Ishikawa (cell line): ENCODE data around the gene OTUD4.

Experiments used
- EGR1 ChIP-seq: IDR thresholded peaks from 2 replicates; pipeline ENCODE4 v1.6.1; 2012
- EP300 ChIP-seq: IDR thresholded peaks from 2 replicates; pipeline ENCODE4 v1.6.1; 2012; ENCODE audit warnings: borderline replicate concordance
- TF ChIP-seq, protein P1 (sequence below): IDR thresholded peaks from 2 replicates; pipeline ENCODE4 v1.6.1; 2012

DNA sequence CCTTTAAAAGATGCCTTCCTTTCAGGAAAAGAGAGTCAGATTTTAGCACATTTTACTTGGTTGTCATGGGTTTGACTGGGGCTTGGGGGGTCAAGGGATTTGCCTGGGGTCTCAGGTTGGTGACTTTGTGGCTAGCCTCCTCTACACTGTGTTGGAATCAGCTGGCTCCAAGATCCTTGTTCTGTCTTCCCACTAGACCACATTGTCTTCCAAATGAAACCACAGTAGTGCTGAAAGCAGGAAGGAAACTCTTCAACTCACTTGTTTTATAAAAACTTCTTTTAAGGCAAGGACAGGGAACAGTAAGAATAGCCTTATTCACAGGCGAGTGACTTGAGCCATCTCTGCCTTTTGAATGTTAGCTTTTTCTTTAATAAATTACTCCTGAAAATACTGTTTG, 37.0 kb upstream of the OTUD4 start:
- TF ChIP-seq EGR1, result no peak
- TF ChIP-seq EP300, result no peak
- TF ChIP-seq, protein P1, sequence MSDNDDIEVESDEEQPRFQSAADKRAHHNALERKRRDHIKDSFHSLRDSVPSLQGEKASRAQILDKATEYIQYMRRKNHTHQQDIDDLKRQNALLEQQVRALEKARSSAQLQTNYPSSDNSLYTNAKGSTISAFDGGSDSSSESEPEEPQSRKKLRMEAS, result no peak
